GM13976 (cell line): ENCODE results near the gene ZNF383.
"Not testable (repeated sequence)": the region's sequence is repeated elsewhere in the genome, so short reads cannot be mapped to it uniquely, and the experiment has no call there.

Source experiments
- DNase-seq: peaks from one replicate; pipeline ENCODE4 v3.0.0; 2012; ENCODE audit warnings: low spot score
- CTCF ChIP-seq: IDR thresholded peaks from 2 replicates; pipeline ENCODE4 v1.5.1; 2012; ENCODE audit warnings: borderline replicate concordance, mild to moderate bottlenecking; ENCODE audit not compliant: insufficient read depth; ENCODE audit errors: extremely low read depth, missing control alignments, control extremely low read depth
- in situ Hi-C: fragments of 300-500 bp; cut with MboI; formaldehyde crosslinking; loops from one replicate; pipeline ENCODE4 v1.12.0; 2022; ENCODE audit warnings: low sequenced_read_pairs, mixed read lengths, inconsistent platforms; ENCODE audit not compliant: unreplicated experiment

The ZNF383 gene

DNA sequence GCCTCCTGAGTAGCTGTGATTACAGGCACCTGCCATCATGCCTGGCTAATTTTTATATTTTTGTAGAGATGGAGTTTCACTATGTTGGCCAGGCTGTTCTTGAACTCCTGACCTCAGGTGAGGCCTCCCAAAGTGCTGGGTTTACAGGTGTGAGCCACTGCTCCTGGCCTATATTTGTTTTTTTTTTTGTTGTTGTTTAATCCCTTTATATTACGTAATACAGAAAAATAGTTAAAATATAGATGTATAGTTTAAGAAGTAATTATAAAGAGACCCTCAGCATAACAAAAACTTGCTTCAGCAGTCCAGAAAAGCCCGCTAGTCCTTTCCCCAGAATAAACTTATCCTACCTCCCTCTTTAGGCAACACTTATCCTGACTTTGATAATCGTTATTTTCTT lies 2.4 kb downstream of the ZNF383 start:
- TF ChIP-seq CTCF, result no peak
- in situ Hi-C loops, result no loop called here
- no peak for DNase-seq

GRCh38 chr19:37221136-37221535 lies 3.1 kb downstream of the ZNF383 start:
- DNase-seq, result no peak
- in situ Hi-C loops, result no loop called here
- TF ChIP-seq CTCF, result no peak

GRCh38 chr19:37226248-37226647 lies 8.2 kb downstream of the ZNF383 start:
- DNase-seq, result no peak
- TF ChIP-seq CTCF, result no peak
- in situ Hi-C loops, result no loop called here

GRCh38 chr19:37227996-37228395 lies 10.0 kb downstream of the ZNF383 start:
- DNase-seq, result no peak
- TF ChIP-seq CTCF, result peak; percentile 12
- in situ Hi-C loops, result no loop called here

DNA sequence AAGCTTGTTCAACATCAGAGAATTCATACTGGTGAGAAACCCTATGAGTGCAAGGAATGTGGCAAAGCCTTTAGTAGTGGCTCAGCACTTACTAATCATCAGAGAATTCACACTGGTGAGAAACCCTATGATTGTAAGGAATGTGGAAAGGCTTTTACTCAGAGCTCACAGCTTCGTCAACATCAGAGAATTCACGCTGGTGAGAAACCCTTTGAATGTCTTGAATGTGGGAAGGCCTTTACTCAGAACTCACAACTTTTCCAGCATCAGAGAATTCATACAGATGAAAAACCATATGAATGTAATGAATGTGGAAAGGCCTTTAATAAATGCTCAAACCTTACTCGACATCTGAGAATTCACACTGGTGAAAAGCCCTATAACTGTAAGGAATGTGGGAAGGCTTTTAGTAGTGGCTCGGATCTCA lies 25.2 kb downstream of the ZNF383 start:
- in situ Hi-C loops, result no loop called here
- no peak for DNase-seq
- TF ChIP-seq CTCF, result no peak

- TF ChIP-seq CTCF, result no peak
- DNase-seq, result peak; percentile 76
- in situ Hi-C loops, result no loop called here
Measured at GRCh38 chr19:37251308-37252229, 33.6 kb downstream of the ZNF383 start.

DNA sequence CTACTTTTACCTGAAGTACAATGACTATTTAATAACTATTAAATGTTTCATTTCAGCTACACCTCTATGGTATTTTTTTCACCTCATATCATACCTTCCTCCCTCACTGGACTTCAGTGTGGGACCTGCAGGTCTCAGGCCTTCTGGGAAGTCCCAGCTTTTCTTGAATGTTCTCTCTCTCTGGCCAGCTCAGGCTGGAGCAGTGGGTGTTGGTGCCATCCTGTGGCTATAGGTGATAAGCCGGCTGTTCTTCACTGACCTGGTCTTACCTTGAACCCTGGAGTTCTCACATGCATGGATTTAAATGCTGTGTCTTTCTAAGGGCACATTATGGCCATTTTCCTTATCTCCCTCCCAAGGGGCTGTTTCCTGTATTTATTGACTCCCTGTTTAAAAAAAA lies 45.0 kb downstream of the ZNF383 start:
- in situ Hi-C loops, DNase-seq: not testable (repeated sequence)

DNA sequence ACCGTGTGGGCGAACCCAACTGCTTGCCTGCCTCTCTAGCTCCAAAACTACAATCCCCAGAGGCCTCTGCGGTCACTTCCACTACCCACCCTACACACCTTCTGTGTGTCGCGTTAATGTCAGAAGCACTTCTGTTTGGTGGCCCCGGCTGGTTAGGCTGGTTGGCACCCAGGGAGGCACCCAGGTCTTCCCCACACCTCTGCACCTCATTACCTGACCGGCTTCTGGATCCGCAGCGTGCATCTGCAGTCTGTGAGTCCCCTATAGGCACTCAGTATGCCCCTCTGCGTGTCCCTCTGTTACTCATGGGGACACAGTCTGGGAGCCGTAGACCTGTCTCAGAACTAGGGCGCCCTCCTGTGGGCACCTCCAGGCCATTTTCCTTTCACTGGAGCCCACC lies 49.0 kb downstream of the ZNF383 start:
- DNase-seq, result not testable (repeated sequence)

GRCh38 chr19:37267755-37268154 lies 49.7 kb downstream of the ZNF383 start:
- DNase-seq, result not testable (repeated sequence)

More for the DNA sequence above, 49.0 kb downstream of the ZNF383 start:
- in situ Hi-C loops, result not testable (repeated sequence)

GRCh38 chr19:37280656-37281055 lies 62.6 kb downstream of the ZNF383 start:
- in situ Hi-C loops, DNase-seq: not testable (repeated sequence)

More at GRCh38 chr19:37267755-37268154, 49.7 kb downstream of the ZNF383 start:
- in situ Hi-C loops, result not testable (repeated sequence)

- DNase-seq, in situ Hi-C loops: not testable (repeated sequence)
Measured at GRCh38 chr19:37284020-37284419, 66.0 kb downstream of the ZNF383 start.

DNA sequence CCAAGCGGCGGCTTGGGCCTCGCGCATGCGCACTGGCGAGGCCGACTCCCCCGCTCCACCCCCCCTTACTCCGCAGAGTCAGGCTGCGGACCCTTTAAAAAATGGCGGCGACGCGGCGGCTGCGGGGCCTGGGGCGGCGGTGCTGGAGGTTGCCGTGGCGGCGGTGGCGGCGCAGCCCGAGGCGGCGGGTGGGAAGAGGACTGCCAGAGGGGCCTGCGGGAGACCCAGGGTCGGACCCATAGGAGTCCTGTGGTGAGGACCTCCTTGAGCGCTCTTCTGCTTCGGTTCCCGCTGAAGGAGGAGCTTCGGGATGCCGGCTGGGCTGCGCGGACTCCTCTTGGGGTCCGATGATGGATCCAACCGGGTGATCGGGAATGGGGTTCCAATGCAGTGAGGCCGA lies 71.2 kb downstream of the ZNF383 start:
- in situ Hi-C loops, DNase-seq: not testable (repeated sequence)
